Spleen (tissue), 7 donors: ENCODE data around the gene BABAM2.

Experiments
- POLR2A ChIP-seq, 3 donors: fragments of 450-650 bp; IDR thresholded peaks; one replicate each; pipeline ENCODE4 v1.5.1; 2017; ENCODE audit warnings: antibody characterized with exemption in 3 of 3, mild to moderate bottlenecking in 1 of 3
- POLR2AphosphoS5 ChIP-seq, 3 donors: sonication (generic); formaldehyde crosslinking; IDR thresholded peaks; one replicate each; pipeline ENCODE4 v1.5.1; 2017; ENCODE audit warnings: antibody characterized with exemption in 3 of 3
- TF ChIP-seq, protein P1 (sequence below), 11 experiments: fragments of 200-600 bp in 7 of 11; fragments of 450-650 bp in 4 of 11; sonication (generic) in 4 of 11; IDR thresholded peaks in 8 of 11; conservative IDR thresholded peaks in 3 of 11; 1 replicate in 7 of 11; 2 replicates in 4 of 11; pipeline versions ENCODE4 v1.4.0 to v1.8.0; 2016 to 2021; ENCODE audit warnings: antibody characterized with exemption in 11 of 11, inconsistent platforms in 4 of 11, mild to moderate bottlenecking in 1 of 11
- donor health status: DM: no; HTN: no; CAD: no; lungs with moderate emphysema.
- donor health status: DM: no; HTN: no; CAD: no.
- donor health status: DM: no; HTN: no; CAD: no.

DNA sequence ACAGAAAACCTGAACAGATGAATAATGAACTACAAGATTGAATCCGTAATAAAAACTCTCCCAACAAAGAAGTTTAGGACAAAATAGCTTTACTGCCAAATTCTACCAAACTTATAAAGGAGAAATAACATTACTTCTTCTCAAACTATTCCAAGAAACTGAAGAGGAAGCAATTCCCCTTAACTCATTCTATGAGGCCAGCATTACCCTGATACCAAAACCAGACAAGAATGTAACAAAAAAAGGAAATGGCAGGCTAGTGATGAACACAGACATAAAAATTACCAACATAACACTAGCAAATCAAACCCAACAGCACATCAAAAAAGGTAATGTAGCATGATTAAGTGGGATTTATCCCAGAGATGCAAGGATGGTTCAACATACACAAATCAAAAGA is 288.4 kb downstream of the BABAM2 start:
- TF ChIP-seq POLR2AphosphoS5 (IDR thresholded peaks at IDR 0.05) (no peak), POLR2A (IDR thresholded peaks at IDR 0.05) (no peak)
- TF ChIP-seq, protein P1, sequence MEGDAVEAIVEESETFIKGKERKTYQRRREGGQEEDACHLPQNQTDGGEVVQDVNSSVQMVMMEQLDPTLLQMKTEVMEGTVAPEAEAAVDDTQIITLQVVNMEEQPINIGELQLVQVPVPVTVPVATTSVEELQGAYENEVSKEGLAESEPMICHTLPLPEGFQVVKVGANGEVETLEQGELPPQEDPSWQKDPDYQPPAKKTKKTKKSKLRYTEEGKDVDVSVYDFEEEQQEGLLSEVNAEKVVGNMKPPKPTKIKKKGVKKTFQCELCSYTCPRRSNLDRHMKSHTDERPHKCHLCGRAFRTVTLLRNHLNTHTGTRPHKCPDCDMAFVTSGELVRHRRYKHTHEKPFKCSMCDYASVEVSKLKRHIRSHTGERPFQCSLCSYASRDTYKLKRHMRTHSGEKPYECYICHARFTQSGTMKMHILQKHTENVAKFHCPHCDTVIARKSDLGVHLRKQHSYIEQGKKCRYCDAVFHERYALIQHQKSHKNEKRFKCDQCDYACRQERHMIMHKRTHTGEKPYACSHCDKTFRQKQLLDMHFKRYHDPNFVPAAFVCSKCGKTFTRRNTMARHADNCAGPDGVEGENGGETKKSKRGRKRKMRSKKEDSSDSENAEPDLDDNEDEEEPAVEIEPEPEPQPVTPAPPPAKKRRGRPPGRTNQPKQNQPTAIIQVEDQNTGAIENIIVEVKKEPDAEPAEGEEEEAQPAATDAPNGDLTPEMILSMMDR (IDR thresholded peaks at IDR 0.05 in 8 of 11, conservative IDR thresholded peaks at IDR 0.05 in 3 of 11) = no peak
